ENCODE results near the gene AMHR2. TPM values are rescaled to one million over a fixed set of nuclear protein-coding genes. Genes with fewer than 3 reads are reported as not detected.
"Not testable (repeated sequence)": the region's sequence is repeated elsewhere in the genome, so short reads cannot be mapped to it uniquely, and the experiment has no call there.

Gene AMHR2
- total RNA-seq, 1 donor from 2014 or later, result not detected

- peaks cover 31% of the 10 kb centered on the region for H3K36me3 Mint-ChIP-seq
- TF ChIP-seq CTCF (IDR thresholded peaks at IDR 0.05) (no peak), EZH2 (IDR thresholded peaks at IDR 0.05) (no peak), EZH2phosphoT487 (IDR thresholded peaks at IDR 0.05) (no peak)
- Histone ChIP-seq H3K4me2 (peak overlapping the region; percentile 78), H3K9ac (peak overlapping the region; percentile 1), H3K27ac (peak overlapping the region; percentile 93), H2AFZ (replicated peaks) (no peak overlapping the region), H4K20me1 (ENCODE audit: low read depth) (peaks cover 47% of the 10 kb centered on the region), H3K4me3 (peak overlapping the region; percentile 59), H3F3A (ENCODE audit: low read depth) (peaks cover 28% of the 10 kb centered on the region), H3K36me3 (peaks cover 3% of the 10 kb centered on the region), H3K9me3 (ENCODE audit: low read depth) (no peaks in the 10 kb centered on the region), H3K27me3 (no peaks in the 10 kb centered on the region), H3K79me2 (ENCODE audit: low read depth) (peaks cover 53% of the 10 kb centered on the region), H3K4me1 (peaks cover 24% of the 10 kb centered on the region)
- H3K9me3 Mint-ChIP-seq, result no peaks in the 10 kb centered on the region
- H3K27ac Mint-ChIP-seq, result peak overlapping the region; percentile 90
- DNase-seq (ENCODE audit: low spot score), result peak; percentile 53
- H3K4me1 Mint-ChIP-seq, result peaks cover 35% of the 10 kb centered on the region
- H3K4me3 Mint-ChIP-seq, result peak overlapping the region; percentile 86
- peaks cover 5% of the 10 kb centered on the region for H3K27me3 Mint-ChIP-seq (ENCODE audit: insufficient read depth, low read depth)
These were observed 42.6 kb upstream of the AMHR2 start for GRCh38 chr12:53380794-53381730.

- DNase-seq (ENCODE audit: low spot score), result peak; percentile 74
- peak overlapping the region; percentile 86 for H3K4me3 Mint-ChIP-seq
- H2AFZ ChIP-seq (replicated peaks), result no peak overlapping the region
- H3K4me3 ChIP-seq, result peak overlapping the region; percentile 59
- H3K4me1 Mint-ChIP-seq, result peaks cover 37% of the 10 kb centered on the region
- peaks cover 24% of the 10 kb centered on the region for H3K4me1 ChIP-seq
- peaks cover 32% of the 10 kb centered on the region for H3F3A ChIP-seq (ENCODE audit: low read depth)
- no peak overlapping the region for H3K27ac ChIP-seq
- no peak overlapping the region for H3K9ac ChIP-seq
- peaks cover 3% of the 10 kb centered on the region for H3K36me3 ChIP-seq
- TF ChIP-seq CTCF (IDR thresholded peaks at IDR 0.05), result peak; percentile 60
- no peak for TF ChIP-seq EZH2 (IDR thresholded peaks at IDR 0.05)
- H3K9me3 ChIP-seq (ENCODE audit: low read depth), result no peaks in the 10 kb centered on the region
- no peaks in the 10 kb centered on the region for H3K27me3 ChIP-seq
- peaks cover 6% of the 10 kb centered on the region for H3K27me3 Mint-ChIP-seq (ENCODE audit: insufficient read depth, low read depth)
- no peaks in the 10 kb centered on the region for H3K9me3 Mint-ChIP-seq
- peaks cover 62% of the 10 kb centered on the region for H3K79me2 ChIP-seq (ENCODE audit: low read depth)
- peaks cover 35% of the 10 kb centered on the region for H3K36me3 Mint-ChIP-seq
- H3K27ac Mint-ChIP-seq, result peak overlapping the region; percentile 13
- peak overlapping the region; percentile 78 for H3K4me2 ChIP-seq
- H4K20me1 ChIP-seq (ENCODE audit: low read depth), result peaks cover 56% of the 10 kb centered on the region
These were observed 41.7 kb upstream of the AMHR2 start for GRCh38 chr12:53381731-53382630.

- H2AFZ ChIP-seq (replicated peaks), result no peak overlapping the region
- peak overlapping the region; percentile 26 for H3K4me3 ChIP-seq
- Mint-ChIP-seq H3K9me3 (no peaks in the 10 kb centered on the region), H3K27ac (peak overlapping the region; percentile 22), H3K36me3 (peaks cover 42% of the 10 kb centered on the region), H3K4me1 (peaks cover 45% of the 10 kb centered on the region), H3K27me3 (ENCODE audit: insufficient read depth, low read depth) (peaks cover 6% of the 10 kb centered on the region), H3K4me3 (peak overlapping the region; percentile 86)
- TF ChIP-seq CTCF (IDR thresholded peaks at IDR 0.05) (no peak), EZH2phosphoT487 (IDR thresholded peaks at IDR 0.05) (no peak), EZH2 (IDR thresholded peaks at IDR 0.05) (no peak)
- H3K27me3 ChIP-seq, result no peaks in the 10 kb centered on the region
- H3K79me2 ChIP-seq (ENCODE audit: low read depth), result peaks cover 75% of the 10 kb centered on the region
- H3K36me3 ChIP-seq, result peaks cover 3% of the 10 kb centered on the region
- no peak for DNase-seq (ENCODE audit: low spot score)
- peak overlapping the region; percentile 56 for H3K4me2 ChIP-seq
- H4K20me1 ChIP-seq (ENCODE audit: low read depth), result peaks cover 69% of the 10 kb centered on the region
- no peaks in the 10 kb centered on the region for H3K9me3 ChIP-seq (ENCODE audit: low read depth)
- H3F3A ChIP-seq (ENCODE audit: low read depth), result peaks cover 28% of the 10 kb centered on the region
- H3K4me1 ChIP-seq, result peaks cover 22% of the 10 kb centered on the region
- H3K9ac ChIP-seq, result no peak overlapping the region
- H3K27ac ChIP-seq, result no peak overlapping the region
These were observed 40.4 kb upstream of the AMHR2 start for GRCh38 chr12:53383258-53383657.

- H3K27me3 ChIP-seq; H3K9me3 Mint-ChIP-seq; H3K27ac Mint-ChIP-seq; H3K9ac ChIP-seq; H3K9me3 ChIP-seq (ENCODE audit: low read depth); H3K27me3 Mint-ChIP-seq (ENCODE audit: insufficient read depth, low read depth); H3F3A ChIP-seq (ENCODE audit: low read depth); H3K36me3 ChIP-seq; DNase-seq (ENCODE audit: low spot score); H2AFZ ChIP-seq (replicated peaks); H3K4me3 ChIP-seq; H3K27ac ChIP-seq: not testable (repeated sequence)
- H3K4me2 ChIP-seq, result peak overlapping the region; percentile 67
- H3K79me2 ChIP-seq (ENCODE audit: low read depth), result peaks cover 100% of the 10 kb centered on the region
- peaks cover 92% of the 10 kb centered on the region for H4K20me1 ChIP-seq (ENCODE audit: low read depth)
- peaks cover 54% of the 10 kb centered on the region for H3K4me1 Mint-ChIP-seq
- peaks cover 49% of the 10 kb centered on the region for H3K36me3 Mint-ChIP-seq
- H3K4me1 ChIP-seq, result peaks cover 20% of the 10 kb centered on the region
- peak overlapping the region; percentile 70 for H3K4me3 Mint-ChIP-seq
These were observed 37.3 kb upstream of the AMHR2 start for GRCh38 chr12:53386381-53386780.

Data from neural progenitor cell (in vitro differentiated cells).